Keratinocyte (primary cell): ENCODE results near the gene CACNA1C. TPM values are rescaled to one million over a fixed set of nuclear protein-coding genes. Genes with fewer than 3 reads are reported as not detected.

ENCODE experiments used
- DNase-seq: peaks from one replicate; pipeline ENCODE4 v3.0.0-alpha.2; 2011; ENCODE audit warnings: low read depth, missing footprints, low spot score
- FAIRE-seq: peaks from 2 replicates; lab custom pipeline; 2011; peaks lifted over from hg19 to GRCh38; lab: Jason Lieb, UNC
- H2AFZ ChIP-seq: 2 replicates; pipeline ENCODE4 v1.6.0; 2012; ENCODE audit warnings: low read length, control low read depth, inconsistent platforms; ENCODE audit not compliant: control insufficient read depth
- H3K27ac ChIP-seq: 2 replicates; pipeline ENCODE4 v1.5.1; 2011; ENCODE audit warnings: low read length; ENCODE audit not compliant: control insufficient read depth, insufficient read depth
- H3K27me3 ChIP-seq: 3 replicates; pipeline ENCODE4 v1.6.0; 2011; ENCODE audit warnings: low read length; ENCODE audit not compliant: control insufficient read depth, insufficient read depth; ENCODE audit errors: extremely low read depth
- H3K36me3 ChIP-seq, 2 experiments: 2 replicates in 1 of 2; 3 replicates in 1 of 2; pipeline ENCODE4 v1.5.1; 2011; ENCODE audit warnings: low read length in 2 of 2, mild to moderate bottlenecking in 1 of 2; ENCODE audit not compliant: control insufficient read depth in 2 of 2, insufficient read depth in 2 of 2; ENCODE audit errors: extremely low read depth in 1 of 2
- H3K4me1 ChIP-seq: 3 replicates; pipeline ENCODE4 v1.5.1; 2011; ENCODE audit warnings: low read length; ENCODE audit not compliant: control insufficient read depth, insufficient read depth; ENCODE audit errors: extremely low read depth
- H3K4me2 ChIP-seq: 3 replicates; pipeline ENCODE4 v1.6.0; 2011; ENCODE audit warnings: low read depth, low read length; ENCODE audit not compliant: control insufficient read depth, insufficient read depth; ENCODE audit errors: extremely low read depth
- H3K4me3 ChIP-seq, 3 experiments: fragments of 200-600 bp in 1 of 3; sonication (generic) in 1 of 3; 2 replicates in 2 of 3; 3 replicates in 1 of 3; pipeline ENCODE4 v1.5.1; 2011 to 2016; ENCODE audit warnings: low read length in 3 of 3, mild to moderate bottlenecking in 3 of 3, control low read depth in 2 of 3, inconsistent platforms in 1 of 3, low read depth in 1 of 3, mixed read lengths in 1 of 3, mixed run types in 1 of 3, moderate library complexity in 1 of 3; ENCODE audit not compliant: control insufficient read depth in 2 of 3, insufficient read depth in 2 of 3; ENCODE audit errors: extremely low read depth in 1 of 3
- H3K79me2 ChIP-seq: 2 replicates; pipeline ENCODE4 v1.6.0; 2012; ENCODE audit warnings: low read length; ENCODE audit not compliant: control insufficient read depth, insufficient read depth
- H3K9ac ChIP-seq: 3 replicates; pipeline ENCODE4 v1.6.0; 2011; ENCODE audit warnings: low read length; ENCODE audit not compliant: control insufficient read depth, insufficient read depth; ENCODE audit errors: extremely low read depth
- H3K9me1 ChIP-seq: 3 replicates; pipeline ENCODE4 v1.6.0; 2011; ENCODE audit warnings: low read length; ENCODE audit not compliant: control insufficient read depth, insufficient read depth; ENCODE audit errors: extremely low read depth
- H3K9me3 ChIP-seq: 2 replicates; pipeline ENCODE4 v1.5.1; 2012; ENCODE audit warnings: low read depth, low read length; ENCODE audit not compliant: control insufficient read depth
- H4K20me1 ChIP-seq: 3 replicates; pipeline ENCODE4 v1.6.0; 2011; ENCODE audit warnings: low read length; ENCODE audit not compliant: control insufficient read depth, insufficient read depth; ENCODE audit errors: extremely low read depth
- EZH2 ChIP-seq: IDR thresholded peaks from one replicate; pipeline ENCODE4 v1.6.1; 2012; ENCODE audit warnings: inconsistent platforms, mild to moderate bottlenecking, low read length, moderate library complexity
- dilution Hi-C: fragments of 300-500 bp; cut with MboI; formaldehyde crosslinking; loops from one replicate; pipeline ENCODE4 v1.7.0; 2020; ENCODE audit warnings: low sequenced_read_pairs; ENCODE audit not compliant: extremely low pct_ligation_motif_present
- polyA plus RNA-seq, 5 experiments: library from polyadenylated mRNA; depleted of rRNA in 3 of 5; stranded (reverse) in 3 of 5; stranded (forward) in 1 of 5; unstranded in 1 of 5; fragments of >200 nt; gene quantifications; 1 replicate in 1 of 5; 2 replicates in 3 of 5; 3 replicates in 1 of 5; pipeline versions ENCODE4 v1.2.1 to v1.2.3, GENCODE V29; 2011 to 2012; ENCODE audit warnings: missing spikeins in 2 of 5, low read depth in 1 of 5, low replicate concordance in 1 of 5
- TF ChIP-seq, protein P1 (sequence below), 3 experiments: IDR thresholded peaks in 1 of 3; conservative IDR thresholded peaks in 1 of 3; optimal IDR thresholded peaks in 1 of 3; 2 replicates in 2 of 3; 3 replicates in 1 of 3; pipeline versions ENCODE3 to v1.5.1; 2011; ENCODE audit warnings: low read length in 3 of 3, mild to moderate bottlenecking in 3 of 3, moderate library complexity in 2 of 3, control low read depth in 1 of 3, inconsistent platforms in 1 of 3; ENCODE audit not compliant: insufficient read depth in 2 of 3; ENCODE audit errors: extremely low read depth in 1 of 3

CACNA1C gene
- polyA plus RNA-seq, 1 donor (not counting 4 experiments of a cell fraction or from before 2014, with no cell fraction given) = not detected

DNA sequence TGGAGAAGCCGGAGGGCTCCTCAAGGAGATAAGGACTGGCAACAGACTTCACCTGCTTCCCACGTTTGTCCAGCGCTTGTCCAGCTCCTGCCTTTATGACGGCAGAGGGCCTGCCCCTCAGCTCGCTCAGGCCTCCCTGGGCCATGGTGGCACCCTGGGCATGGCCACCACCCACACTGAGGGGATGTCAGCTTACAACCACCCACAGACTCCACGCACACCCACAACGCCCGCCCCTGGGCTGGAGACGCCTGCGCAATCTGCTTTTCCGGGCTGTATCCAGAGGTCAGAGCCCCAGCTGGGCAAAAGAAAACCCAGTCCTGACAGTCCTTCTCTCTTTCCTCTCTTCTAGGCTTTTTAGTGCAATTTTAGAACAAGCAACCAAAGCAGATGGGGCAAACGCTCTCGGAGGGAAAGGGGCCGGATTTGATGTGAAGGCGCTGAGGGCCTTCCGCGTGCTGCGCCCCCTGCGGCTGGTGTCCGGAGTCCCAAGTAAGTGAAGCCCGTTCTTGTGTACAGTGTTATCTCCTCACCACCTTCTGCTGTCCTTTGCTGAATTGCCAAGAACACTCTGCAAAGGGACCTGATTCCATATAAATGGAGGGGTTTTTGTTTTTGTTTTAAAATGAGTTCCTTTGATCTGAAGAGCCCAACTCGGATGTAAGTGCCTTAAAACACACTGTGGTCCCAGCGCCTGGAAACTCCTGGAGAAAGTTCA, 404.6 kb downstream of the CACNA1C start:
- DNase-seq (no peak), FAIRE-seq (no peak)
- dilution Hi-C loops = no loop called here
- H4K20me1 ChIP-seq = no peaks in the 10 kb centered on the region
- no peaks in the 10 kb centered on the region for H3K9me1 ChIP-seq
- no peak overlapping the region for H2AFZ ChIP-seq
- H3K9me3 ChIP-seq = peaks cover 2% of the 10 kb centered on the region
- no peak overlapping the region for H3K4me2 ChIP-seq
- H3K79me2 ChIP-seq = no peaks in the 10 kb centered on the region
- no peaks in the 10 kb centered on the region for H3K36me3 ChIP-seq
- TF ChIP-seq, protein P1, sequence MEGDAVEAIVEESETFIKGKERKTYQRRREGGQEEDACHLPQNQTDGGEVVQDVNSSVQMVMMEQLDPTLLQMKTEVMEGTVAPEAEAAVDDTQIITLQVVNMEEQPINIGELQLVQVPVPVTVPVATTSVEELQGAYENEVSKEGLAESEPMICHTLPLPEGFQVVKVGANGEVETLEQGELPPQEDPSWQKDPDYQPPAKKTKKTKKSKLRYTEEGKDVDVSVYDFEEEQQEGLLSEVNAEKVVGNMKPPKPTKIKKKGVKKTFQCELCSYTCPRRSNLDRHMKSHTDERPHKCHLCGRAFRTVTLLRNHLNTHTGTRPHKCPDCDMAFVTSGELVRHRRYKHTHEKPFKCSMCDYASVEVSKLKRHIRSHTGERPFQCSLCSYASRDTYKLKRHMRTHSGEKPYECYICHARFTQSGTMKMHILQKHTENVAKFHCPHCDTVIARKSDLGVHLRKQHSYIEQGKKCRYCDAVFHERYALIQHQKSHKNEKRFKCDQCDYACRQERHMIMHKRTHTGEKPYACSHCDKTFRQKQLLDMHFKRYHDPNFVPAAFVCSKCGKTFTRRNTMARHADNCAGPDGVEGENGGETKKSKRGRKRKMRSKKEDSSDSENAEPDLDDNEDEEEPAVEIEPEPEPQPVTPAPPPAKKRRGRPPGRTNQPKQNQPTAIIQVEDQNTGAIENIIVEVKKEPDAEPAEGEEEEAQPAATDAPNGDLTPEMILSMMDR (optimal IDR thresholded peaks at IDR 0.05 in 1 of 3, IDR thresholded peaks at IDR 0.05 in 1 of 3, conservative IDR thresholded peaks at IDR 0.05 in 1 of 3; ENCODE audit: extremely low read depth in 1 of 3, insufficient read depth in 2 of 3, low read length in 3 of 3) = no peak
- H3K27me3 ChIP-seq = no peaks in the 10 kb centered on the region
- no peak overlapping the region for H3K27ac ChIP-seq
- H3K4me1 ChIP-seq = no peaks in the 10 kb centered on the region
- H3K4me3 ChIP-seq = no peak overlapping the region
- no peak overlapping the region for H3K9ac ChIP-seq

DNA sequence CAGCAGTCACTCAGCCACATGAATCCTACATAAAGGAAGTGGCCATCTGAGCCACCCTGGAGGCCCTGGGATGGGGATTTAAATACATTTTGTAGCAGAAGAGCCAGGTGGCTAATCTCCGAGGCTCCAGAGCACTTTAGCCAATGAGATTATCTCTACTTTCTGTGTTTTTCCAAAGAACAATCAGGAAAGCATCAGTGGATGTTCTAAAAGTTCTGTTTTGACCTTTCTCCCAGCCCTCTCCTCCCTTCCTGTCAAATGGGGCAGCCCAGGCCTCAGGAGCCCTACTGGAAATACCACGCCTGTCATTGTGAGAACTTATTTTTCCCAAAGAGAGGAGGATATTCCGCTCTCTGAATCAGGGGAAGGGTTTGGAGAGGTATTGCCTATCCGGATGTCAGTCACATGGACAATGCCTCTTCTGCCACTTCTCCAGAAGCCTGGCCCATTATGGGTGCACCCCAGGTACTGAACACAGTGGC, 405.2 kb downstream of the CACNA1C start:
- TF ChIP-seq, protein P1 (optimal IDR thresholded peaks at IDR 0.05 in 1 of 3, IDR thresholded peaks at IDR 0.05 in 1 of 3, conservative IDR thresholded peaks at IDR 0.05 in 1 of 3; ENCODE audit: extremely low read depth in 1 of 3, insufficient read depth in 2 of 3, low read length in 3 of 3) = no peak
- TF ChIP-seq EZH2 = no peak
- no peak for FAIRE-seq
- Histone ChIP-seq H3K4me3 (no peak overlapping the region), H3K36me3 (no peaks in the 10 kb centered on the region), H3K79me2 (no peaks in the 10 kb centered on the region), H3K9me3 (peaks cover 2% of the 10 kb centered on the region), H3K27me3 (no peaks in the 10 kb centered on the region), H3K4me1 (no peaks in the 10 kb centered on the region), H3K4me2 (no peak overlapping the region), H3K9ac (no peak overlapping the region), H2AFZ (no peak overlapping the region), H3K27ac (no peak overlapping the region), H4K20me1 (no peaks in the 10 kb centered on the region), H3K9me1 (no peaks in the 10 kb centered on the region)
- DNase-seq = no peak
- dilution Hi-C loops = no loop called here
